ENCODE results near the gene HOXC10.

- TF ChIP-seq BHLHE40 (IDR thresholded peaks at IDR 0.05; ENCODE audit: borderline replicate concordance) (no peak), SP1 (IDR thresholded peaks at IDR 0.05) (no peak), FOXM1 (IDR thresholded peaks at IDR 0.05; ENCODE audit: borderline replicate concordance) (no peak), SUZ12 (IDR thresholded peaks at IDR 0.05) (no peak), ZNF384 (IDR thresholded peaks at IDR 0.05) (no peak), L3MBTL2 (conservative IDR thresholded peaks at IDR 0.05) (no peak), CTBP1 (IDR thresholded peaks at IDR 0.05; ENCODE audit: borderline replicate concordance) (no peak)
Measured at GRCh38 chr12:53968214-53969127, 16.5 kb upstream of the HOXC10 start.

All from HEK293T (cell line).